NOMO-1 treated with DMSO at 0.1 percent for 48 hours (cell line): Measurements from ENCODE around the gene MKRN2.

Source experiments
- DNase-seq: peaks from one replicate; lab custom pipeline; 2025; ENCODE audit not compliant: unreplicated experiment; lab: John Stamatoyannopoulos, UW

Gene MKRN2

GRCh38 chr3:12553921-12554391 is 2.9 kb upstream of the MKRN2 start:
- no peak for DNase-seq

GRCh38 chr3:12556314-12556689 is 585 bp upstream of the MKRN2 start:
- DNase-seq, result peak; percentile 46

- DNase-seq, result peak; percentile 41
These were observed 700 bp downstream of the MKRN2 start for GRCh38 chr3:12557473-12558100.

- DNase-seq, result no peak
These were observed 1.8 kb downstream of the MKRN2 start for GRCh38 chr3:12558706-12559105.

GRCh38 chr3:12559520-12559919 is 2.6 kb downstream of the MKRN2 start:
- no peak for DNase-seq

GRCh38 chr3:12560505-12561190 is 3.8 kb downstream of the MKRN2 start:
- DNase-seq, result peak; percentile 35

GRCh38 chr3:12561397-12561796 is 4.5 kb downstream of the MKRN2 start:
- DNase-seq, result no peak

GRCh38 chr3:12562451-12562850 is 5.6 kb downstream of the MKRN2 start:
- no peak for DNase-seq

- DNase-seq, result no peak
These were observed 10.1 kb downstream of the MKRN2 start for GRCh38 chr3:12566976-12567375.

GRCh38 chr3:12568747-12569146 is 11.9 kb downstream of the MKRN2 start:
- no peak for DNase-seq

- DNase-seq, result no peak
These were observed 12.9 kb downstream of the MKRN2 start for GRCh38 chr3:12569836-12570235.

- DNase-seq, result no peak
These were observed 15.1 kb downstream of the MKRN2 start for GRCh38 chr3:12571986-12572385.

- DNase-seq, result no peak
These were observed 17.2 kb downstream of the MKRN2 start for GRCh38 chr3:12574131-12574530.

GRCh38 chr3:12574661-12575060 is 17.8 kb downstream of the MKRN2 start:
- DNase-seq, result no peak

- no peak for DNase-seq
These were observed 20.5 kb downstream of the MKRN2 start for GRCh38 chr3:12577379-12577778.

GRCh38 chr3:12578742-12579141 is 21.9 kb downstream of the MKRN2 start:
- no peak for DNase-seq

GRCh38 chr3:12579456-12579855 is 22.6 kb downstream of the MKRN2 start:
- DNase-seq, result no peak

- DNase-seq, result no peak
These were observed 23.0 kb downstream of the MKRN2 start for GRCh38 chr3:12579905-12580304.

GRCh38 chr3:12582730-12583129 is 25.8 kb downstream of the MKRN2 start:
- DNase-seq, result no peak

GRCh38 chr3:12583280-12583679 is 26.4 kb downstream of the MKRN2 start:
- DNase-seq, result no peak

- DNase-seq, result no peak
These were observed 27.2 kb downstream of the MKRN2 start for GRCh38 chr3:12584083-12584482.

GRCh38 chr3:12585181-12585580 is 28.3 kb downstream of the MKRN2 start:
- no peak for DNase-seq

- no peak for DNase-seq
These were observed 29.1 kb downstream of the MKRN2 start for GRCh38 chr3:12585970-12586369.
